Smooth muscle cell (in vitro differentiated cells): Measurements from ENCODE around the gene WDFY4. TPM values are rescaled to one million over a fixed set of nuclear protein-coding genes. Genes with fewer than 3 reads are reported as not detected.

Experiments
- DNase-seq: peaks from one replicate; lab custom pipeline; 2025; ENCODE audit not compliant: unreplicated experiment; lab: John Stamatoyannopoulos, UW
- H2AFZ ChIP-seq: fragments of 200-600 bp; sonication (generic); 2 replicates; pipeline ENCODE4 v1.6.0; 2016; ENCODE audit warnings: antibody characterized with exemption, low read depth, mild to moderate bottlenecking
- H3F3A ChIP-seq: fragments of 200-600 bp; sonication (generic); 2 replicates; pipeline ENCODE4 v1.6.0; 2017; ENCODE audit warnings: antibody characterized with exemption, low read depth
- H3K27ac ChIP-seq: fragments of 200-600 bp; sonication (generic); 2 replicates; pipeline ENCODE4 v1.5.1; 2016; ENCODE audit warnings: low read depth, mild to moderate bottlenecking
- H3K27me3 ChIP-seq: fragments of 200-600 bp; sonication (generic); 2 replicates; pipeline ENCODE4 v1.6.1; 2016; ENCODE audit warnings: low read depth, mild to moderate bottlenecking
- H3K36me3 ChIP-seq: fragments of 200-600 bp; sonication (generic); 2 replicates; pipeline ENCODE4 v1.5.1; 2016; ENCODE audit warnings: low read depth
- H3K4me1 ChIP-seq: fragments of 200-600 bp; sonication (generic); 2 replicates; pipeline ENCODE4 v1.5.1; 2016; ENCODE audit warnings: low read depth
- H3K4me2 ChIP-seq: fragments of 200-600 bp; sonication (generic); 2 replicates; pipeline ENCODE4 v1.6.0; 2016; ENCODE audit warnings: mild to moderate bottlenecking
- H3K4me3 ChIP-seq: fragments of 200-600 bp; sonication (generic); 2 replicates; pipeline ENCODE4 v1.5.1; 2016; ENCODE audit warnings: mild to moderate bottlenecking
- H3K79me2 ChIP-seq: fragments of 200-600 bp; sonication (generic); 2 replicates; pipeline ENCODE4 v1.6.0; 2016; ENCODE audit warnings: low read depth, mild to moderate bottlenecking
- H3K9ac ChIP-seq: fragments of 200-600 bp; sonication (generic); 2 replicates; pipeline ENCODE4 v1.6.0; 2016; ENCODE audit warnings: low read depth
- H3K9me3 ChIP-seq: fragments of 200-600 bp; sonication (generic); replicated peaks from 2 replicates; pipeline ENCODE4 v1.5.1; 2016; ENCODE audit warnings: low read depth
- H4K20me1 ChIP-seq: fragments of 200-600 bp; sonication (generic); 2 replicates; pipeline ENCODE4 v1.6.0; 2016; ENCODE audit warnings: low read depth
- CTCF ChIP-seq: fragments of 200-600 bp; sonication (generic); IDR thresholded peaks from 2 replicates; pipeline ENCODE4 v1.5.1; 2017; ENCODE audit warnings: borderline replicate concordance, mild to moderate bottlenecking, antibody characterized with exemption; ENCODE audit not compliant: insufficient read depth, poor library complexity, severe bottlenecking
- WGBS: methylation state at CpG from one replicate; pipeline ENCODE4 v1.1.7; 2016; ENCODE audit warnings: low lambda C conversion rate; 5-methylcytosine and 5-hydroxymethylcytosine counted together
- polyA plus RNA-seq: library from polyadenylated mRNA; unstranded; fragments of >200 nt; fragmentation: Nextera tagmentation; extraction: Ambion mirVana; gene quantifications from 2 replicates; pipeline ENCODE4 v1.2.1, GENCODE V29; 2016
- total RNA-seq: library from RNA; depleted of rRNA; stranded (reverse); fragments of >200 nt; gene quantifications from 2 replicates; pipeline ENCODE4 v1.2.3, GENCODE V29; 2014

The WDFY4 gene
- total and polyA plus RNA-seq, 2 experiments from 2014 or later = not detected

DNA sequence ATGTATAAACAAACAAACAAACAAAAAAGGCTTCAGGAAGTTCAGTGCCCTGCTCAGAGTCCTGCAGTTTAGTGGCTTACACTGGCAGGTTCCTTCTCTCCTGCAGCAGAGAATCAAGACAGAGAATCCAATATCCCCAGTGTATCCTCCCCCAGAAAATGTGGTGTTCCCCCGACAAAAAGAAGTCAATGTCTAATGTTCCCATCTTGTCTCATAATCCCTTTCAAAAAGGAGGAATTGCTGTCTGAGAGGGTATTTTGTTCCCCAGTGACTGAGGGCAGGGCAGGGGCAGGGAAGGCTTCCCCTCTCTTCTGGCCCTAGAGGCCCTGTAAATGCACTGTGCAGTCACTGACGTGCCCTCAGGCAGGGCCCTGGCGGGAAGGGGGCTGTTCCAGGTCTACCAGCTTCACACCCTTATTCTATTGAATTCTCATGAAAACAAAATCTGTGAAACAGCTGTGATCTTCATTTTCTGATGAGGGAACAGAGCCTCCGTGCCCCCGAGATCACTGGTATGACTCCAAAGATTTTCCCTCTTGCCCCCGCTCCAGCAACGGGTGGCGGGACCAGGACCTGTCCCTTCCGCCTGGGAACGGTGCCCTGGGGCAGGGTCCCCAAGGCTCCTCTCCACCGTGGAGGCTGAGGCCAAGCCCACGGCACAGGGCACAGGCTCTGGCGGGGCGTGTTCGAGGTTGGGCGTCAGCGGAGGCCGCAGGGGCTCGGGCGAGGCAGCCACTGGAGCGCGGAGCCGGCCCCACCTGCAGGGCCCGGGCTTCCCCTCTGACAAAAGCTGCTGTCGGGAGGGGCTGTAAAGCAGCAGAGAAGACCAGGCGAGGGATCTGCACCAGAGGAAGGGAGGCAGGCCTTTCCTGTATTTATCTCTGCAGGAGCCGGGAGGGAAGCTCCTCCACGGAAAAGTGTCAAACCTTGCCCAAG, 13.4 kb upstream of the WDFY4 start:
- H3K4me1 ChIP-seq = no peaks in the 10 kb centered on the region
- H3F3A ChIP-seq = no peaks in the 10 kb centered on the region
- no peak overlapping the region for H2AFZ ChIP-seq
- H3K79me2 ChIP-seq = no peaks in the 10 kb centered on the region
- H3K9me3 ChIP-seq = no peaks in the 10 kb centered on the region
- H3K27me3 ChIP-seq = peaks cover 24% of the 10 kb centered on the region
- H3K36me3 ChIP-seq = no peaks in the 10 kb centered on the region
- no peaks in the 10 kb centered on the region for H4K20me1 ChIP-seq
- no peak overlapping the region for H3K27ac ChIP-seq
- 35% methylated on average over 22 of the region's 28 CpGs for WGBS
- no peak for TF ChIP-seq CTCF
- no peak overlapping the region for H3K4me3 ChIP-seq
- DNase-seq = no peak
- no peak overlapping the region for H3K4me2 ChIP-seq
- H3K9ac ChIP-seq = no peak overlapping the region

- Histone ChIP-seq H3K4me1 (no peaks in the 10 kb centered on the region), H4K20me1 (no peaks in the 10 kb centered on the region), H3K27ac (no peak overlapping the region), H3K79me2 (no peaks in the 10 kb centered on the region), H3K27me3 (peaks cover 24% of the 10 kb centered on the region), H3K4me2 (no peak overlapping the region), H3K36me3 (no peaks in the 10 kb centered on the region), H3K9ac (no peak overlapping the region), H3F3A (no peaks in the 10 kb centered on the region), H2AFZ (no peak overlapping the region), H3K4me3 (no peak overlapping the region), H3K9me3 (no peaks in the 10 kb centered on the region)
- no peak for TF ChIP-seq CTCF
- WGBS = 78% methylated on average over 26 of the region's 26 CpGs
- no peak for DNase-seq
Measured at GRCh38 chr10:48671914-48672595, 12.6 kb upstream of the WDFY4 start.

GRCh38 chr10:48672596-48673265, 11.9 kb upstream of the WDFY4 start:
- no peak for DNase-seq
- Histone ChIP-seq H3K4me1 (no peaks in the 10 kb centered on the region), H3K4me2 (no peak overlapping the region), H3K4me3 (no peak overlapping the region), H3K9me3 (no peaks in the 10 kb centered on the region), H3K27ac (no peak overlapping the region), H3K79me2 (no peaks in the 10 kb centered on the region), H3K9ac (no peak overlapping the region), H2AFZ (no peak overlapping the region), H3F3A (no peaks in the 10 kb centered on the region), H3K36me3 (no peaks in the 10 kb centered on the region), H4K20me1 (no peaks in the 10 kb centered on the region), H3K27me3 (peaks cover 24% of the 10 kb centered on the region)
- TF ChIP-seq CTCF = no peak
- 94% methylated on average over 9 of the region's 9 CpGs for WGBS
